Fibroblast of skin of right quadriceps (primary cell): ENCODE data around the gene HSD17B12.

Experiments
- DNase-seq: peaks from one replicate; pipeline ENCODE4 v3.0.0-alpha.2; 2013

Gene HSD17B12

DNA sequence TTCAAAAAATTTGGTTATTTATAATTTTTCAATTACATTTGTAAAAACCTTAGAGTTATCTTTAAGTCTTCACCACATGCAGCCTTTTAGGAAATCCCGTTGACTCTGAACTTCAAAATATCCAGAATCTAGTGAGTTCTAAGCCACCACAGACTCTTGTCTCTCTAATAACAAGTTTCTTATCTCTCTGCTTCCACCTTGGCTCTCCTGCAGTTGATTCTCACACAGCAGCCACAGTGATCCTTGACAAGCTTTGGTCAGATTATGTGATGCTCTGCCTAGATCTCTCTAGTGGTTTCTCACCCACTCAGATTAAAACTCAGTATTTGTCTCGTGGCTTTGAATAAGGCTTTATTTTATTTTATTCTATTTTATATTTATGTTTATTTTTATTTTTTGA lies 8.6 kb downstream of the HSD17B12 start:
- DNase-seq, result no peak

DNA sequence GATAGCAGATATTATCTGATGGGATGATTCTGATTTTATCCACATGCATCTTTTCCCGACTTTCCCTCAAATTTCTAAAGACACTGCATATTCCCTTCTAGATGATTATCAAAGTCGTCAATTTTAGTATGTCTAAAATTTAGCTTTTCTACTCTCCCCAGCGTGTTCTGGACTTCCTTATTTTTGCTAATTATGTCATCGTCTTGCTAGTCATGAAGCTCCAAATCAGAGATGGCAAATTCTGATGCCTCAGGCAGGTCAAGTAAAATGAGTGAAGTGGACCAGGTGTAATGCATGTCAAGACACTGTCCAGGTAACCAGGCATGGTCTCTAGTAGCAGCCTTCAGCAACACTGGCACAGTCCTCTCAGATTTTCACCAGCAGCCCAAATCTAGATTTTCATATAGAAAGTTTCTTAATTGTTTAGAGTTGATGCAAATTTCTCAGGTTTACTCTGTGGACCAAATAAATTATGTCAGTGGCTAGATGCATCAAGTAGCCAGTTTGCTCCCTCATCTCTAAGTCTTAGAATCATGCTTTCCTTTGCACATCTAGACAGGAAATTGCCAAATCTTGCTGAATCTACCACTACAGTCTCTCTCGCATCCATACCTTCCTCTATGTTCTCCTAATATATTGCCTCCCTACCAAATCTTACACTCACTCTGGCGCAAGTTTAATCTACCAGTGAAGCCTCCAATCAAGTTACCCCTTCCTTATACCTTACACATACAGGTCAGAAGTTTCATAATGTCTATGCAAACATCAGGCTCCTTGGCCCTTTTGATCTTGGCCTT lies 10.6 kb downstream of the HSD17B12 start:
- no peak for DNase-seq

DNA sequence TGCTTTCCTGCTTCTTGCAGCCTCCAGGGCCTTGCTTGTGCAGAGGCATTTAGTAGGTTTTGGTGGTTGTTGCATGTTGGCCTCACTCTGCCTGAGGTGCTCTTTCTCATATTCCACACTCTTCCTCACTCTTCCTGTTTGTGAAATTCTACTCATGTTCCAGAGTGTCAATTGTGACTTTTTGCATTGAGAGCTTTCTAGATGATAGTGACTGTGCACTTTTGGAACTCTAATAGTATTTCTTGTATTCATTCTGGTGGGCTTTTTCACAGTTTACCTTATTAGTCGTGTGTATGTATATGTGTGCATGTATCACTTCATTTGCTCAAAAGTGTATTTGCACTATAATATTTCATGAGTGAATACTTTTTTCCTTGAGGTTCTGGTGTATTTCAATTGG lies 11.3 kb downstream of the HSD17B12 start:
- DNase-seq, result no peak

DNA sequence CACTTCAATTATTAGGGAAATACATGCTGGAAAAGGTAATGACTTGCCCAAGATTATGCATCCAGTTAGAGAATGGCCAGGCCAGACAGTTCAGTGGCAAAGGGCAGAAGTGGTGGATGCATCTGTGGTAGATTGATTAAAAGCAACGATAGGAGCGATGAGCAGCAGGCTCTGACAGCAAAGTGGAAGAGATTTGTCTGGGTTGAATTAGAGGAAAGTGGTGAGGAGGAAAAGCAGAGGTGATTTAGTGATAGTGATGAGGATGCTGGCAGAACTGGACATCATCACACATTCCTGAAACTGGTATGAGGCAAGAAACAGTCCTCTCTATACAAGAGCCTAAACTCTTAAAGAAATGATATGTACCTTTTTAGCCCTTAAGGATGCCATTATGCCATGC lies 12.5 kb downstream of the HSD17B12 start:
- DNase-seq, result no peak

DNA sequence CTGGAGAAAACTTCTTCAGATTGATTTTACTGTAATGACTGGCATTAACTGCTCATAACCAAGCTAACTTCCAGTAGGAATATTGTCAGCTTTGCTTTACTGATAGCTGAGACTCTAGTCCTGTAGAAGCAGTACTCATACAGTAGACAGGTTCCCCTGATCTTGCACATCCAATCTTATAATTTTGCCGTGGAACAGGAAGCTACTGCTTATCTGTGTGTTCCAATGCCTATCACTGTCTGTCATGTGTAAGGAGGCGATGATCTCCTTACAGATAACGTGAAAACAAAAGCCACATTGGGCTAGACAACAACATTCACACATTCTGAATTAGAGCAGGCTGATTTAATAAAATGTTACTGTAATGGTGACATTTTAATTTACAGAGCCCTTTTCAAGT lies 13.2 kb downstream of the HSD17B12 start:
- no peak for DNase-seq

DNA sequence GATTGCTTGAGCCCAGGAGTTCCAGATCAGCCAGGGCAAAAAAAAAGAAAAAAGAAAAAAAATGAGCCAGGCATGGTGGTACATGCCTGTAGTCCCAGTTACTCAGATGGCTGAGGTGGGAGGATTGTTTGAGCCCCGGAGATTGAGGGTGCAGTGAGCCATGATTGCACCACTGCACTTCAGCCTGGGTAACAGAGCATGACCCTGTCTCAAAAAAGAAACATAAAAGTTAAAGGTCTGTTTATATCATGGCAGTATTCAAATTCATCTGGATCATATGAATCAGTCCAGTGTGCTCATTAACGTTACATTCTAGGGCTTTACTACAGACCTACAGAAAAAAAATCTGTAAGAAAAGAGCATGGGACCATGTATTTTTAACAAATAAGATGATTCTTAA lies 13.9 kb downstream of the HSD17B12 start:
- DNase-seq, result no peak

DNA sequence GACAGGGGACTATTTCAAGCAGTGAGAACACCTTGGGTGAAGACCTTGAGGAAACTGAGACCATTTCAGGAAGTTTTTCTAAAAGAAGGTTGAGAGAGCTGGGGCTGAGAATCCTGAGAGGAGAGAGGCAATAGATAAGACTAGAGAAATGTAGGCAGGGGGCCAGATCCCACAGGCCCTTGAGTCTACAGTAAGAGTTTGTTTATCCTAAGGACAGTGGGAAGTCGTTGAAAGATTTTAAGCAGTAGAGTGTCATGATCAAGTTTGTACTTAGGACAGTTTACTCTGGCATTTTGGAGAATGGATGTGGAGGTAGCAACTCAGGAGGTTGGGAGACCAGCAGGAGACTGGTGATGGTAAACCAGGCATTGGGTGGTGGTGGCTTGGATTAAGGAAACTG lies 17.1 kb downstream of the HSD17B12 start:
- DNase-seq, result no peak

DNA sequence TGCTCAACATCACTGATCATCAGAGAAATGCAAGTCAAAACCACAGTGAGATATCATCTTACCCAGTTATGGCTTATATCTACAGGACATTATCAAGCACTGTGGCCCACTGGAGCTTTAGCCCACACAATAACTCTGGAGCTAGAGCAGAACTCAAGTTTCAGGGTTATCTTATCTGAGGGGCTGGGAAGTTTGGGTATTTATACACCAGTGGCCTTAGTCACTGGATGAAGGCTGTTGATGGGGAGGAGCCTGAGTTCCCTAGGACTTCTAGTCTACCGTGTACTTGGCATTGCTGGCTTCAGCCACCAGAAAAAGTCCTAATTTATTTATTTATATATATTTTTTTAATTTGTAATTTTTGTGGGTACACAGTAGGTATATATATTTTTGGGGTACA lies 19.3 kb downstream of the HSD17B12 start:
- DNase-seq, result no peak

DNA sequence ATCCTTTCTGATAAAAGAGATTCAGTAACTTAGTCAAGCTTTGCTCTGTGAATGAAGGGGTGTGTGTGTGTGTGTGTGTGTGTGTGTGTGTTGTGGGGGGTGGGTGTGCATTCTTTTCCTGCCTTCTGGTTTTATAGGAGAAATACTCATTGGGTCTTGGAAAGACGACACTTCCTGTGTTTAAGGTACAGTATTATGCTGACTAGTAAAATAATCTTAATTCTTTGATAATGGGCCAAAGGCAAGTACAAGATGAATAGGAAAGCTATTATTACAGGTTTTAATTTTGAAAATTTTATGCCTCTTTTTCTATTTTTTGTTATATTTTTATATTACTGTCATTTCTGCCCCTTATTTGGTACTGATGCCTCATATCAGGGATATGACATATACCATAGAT lies 26.1 kb downstream of the HSD17B12 start:
- DNase-seq, result no peak

DNA sequence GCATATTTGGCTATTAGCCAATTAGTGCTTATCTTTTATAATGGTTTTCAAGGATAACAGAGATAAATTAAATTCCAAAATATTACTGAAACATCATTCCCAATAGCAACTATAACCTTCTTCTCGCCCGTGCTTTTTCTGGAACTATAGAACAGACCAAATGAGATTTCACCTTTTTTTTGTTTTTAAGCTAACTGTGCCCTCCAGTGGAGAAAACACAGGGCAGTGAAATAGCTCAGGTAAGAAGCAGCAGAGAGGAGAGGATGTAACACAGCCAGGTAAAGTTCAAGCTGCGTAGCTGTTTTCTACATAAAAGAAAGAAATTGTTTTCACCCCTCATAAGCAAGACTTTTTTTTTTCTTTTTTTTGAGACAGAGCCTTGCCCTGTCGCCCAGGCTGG lies 28.2 kb downstream of the HSD17B12 start:
- no peak for DNase-seq

DNA sequence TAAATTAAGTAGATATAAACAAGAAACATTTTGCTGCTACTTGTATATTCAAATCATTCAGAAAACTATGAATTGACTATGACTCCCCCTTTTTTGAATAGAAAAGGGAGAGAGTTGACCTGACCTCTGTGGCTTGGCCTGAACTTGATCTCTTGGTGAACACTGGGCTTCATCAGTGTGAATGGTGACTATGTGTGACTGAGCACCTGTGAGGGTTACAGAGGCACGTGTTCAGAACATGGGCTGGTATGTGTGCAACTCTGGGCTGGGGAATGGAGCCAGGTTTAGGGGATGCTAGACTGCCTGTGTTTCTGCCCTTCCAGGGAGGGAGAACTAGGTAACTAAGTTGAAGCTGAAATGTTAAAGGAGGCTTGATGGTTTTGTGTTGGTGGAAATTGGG lies 29.2 kb downstream of the HSD17B12 start:
- DNase-seq, result no peak

DNA sequence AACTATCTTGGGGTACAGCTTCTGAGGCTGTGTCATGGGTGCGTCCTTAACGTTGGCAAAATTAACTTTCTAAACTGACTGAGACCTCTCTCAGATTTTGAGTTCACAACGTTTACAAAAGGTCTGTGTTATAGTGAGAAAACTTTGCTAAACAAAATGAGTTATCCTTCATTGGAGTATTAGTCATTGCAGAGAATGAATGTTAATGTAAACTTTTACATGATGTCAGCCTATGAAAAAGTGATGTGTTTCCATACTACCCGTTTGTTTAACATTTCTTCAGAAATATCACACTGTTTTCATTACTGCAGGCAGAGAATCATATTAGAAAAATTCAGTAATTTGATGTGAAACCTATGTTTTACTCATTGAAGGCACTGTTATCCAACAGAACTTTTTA lies 32.1 kb downstream of the HSD17B12 start:
- DNase-seq, result peak; percentile 54

DNA sequence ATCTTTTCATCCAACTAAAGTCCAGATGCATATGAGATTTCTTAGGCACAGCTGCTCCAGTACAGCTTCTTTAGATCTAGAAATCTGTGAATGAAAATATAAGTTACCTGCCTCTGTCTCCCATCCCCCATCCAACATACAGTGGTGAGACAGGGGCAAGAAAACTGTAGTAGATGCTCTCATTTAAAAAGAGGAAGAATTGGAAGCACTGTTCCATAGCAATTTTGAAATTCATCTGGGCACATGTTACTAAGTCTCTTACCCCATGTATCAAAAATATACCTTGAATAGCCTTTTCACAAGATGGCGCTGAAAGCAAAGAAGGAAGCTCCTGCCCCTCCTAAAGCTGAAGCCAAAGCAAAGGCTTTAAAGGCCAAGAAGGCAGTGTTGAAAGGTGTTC lies 37.8 kb downstream of the HSD17B12 start:
- no peak for DNase-seq

DNA sequence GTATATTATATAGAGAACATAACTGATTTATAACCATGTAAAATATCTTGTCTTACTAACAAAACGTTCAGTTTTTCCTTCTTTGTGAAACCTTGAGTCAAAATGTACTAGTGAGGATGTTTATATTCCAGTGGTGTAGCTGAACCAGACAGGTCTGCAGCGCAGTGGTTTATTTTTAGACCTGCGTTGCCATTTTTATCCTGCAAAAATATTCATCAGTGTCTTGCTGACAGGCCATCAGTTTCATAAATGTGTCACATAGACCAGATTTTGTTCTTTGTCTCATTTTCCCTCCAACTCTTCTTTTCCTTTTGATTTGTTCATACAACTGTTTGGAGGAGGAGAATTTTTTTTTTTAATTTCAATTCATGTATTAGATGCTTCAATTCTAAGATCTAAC lies 43.1 kb downstream of the HSD17B12 start:
- DNase-seq, result no peak

DNA sequence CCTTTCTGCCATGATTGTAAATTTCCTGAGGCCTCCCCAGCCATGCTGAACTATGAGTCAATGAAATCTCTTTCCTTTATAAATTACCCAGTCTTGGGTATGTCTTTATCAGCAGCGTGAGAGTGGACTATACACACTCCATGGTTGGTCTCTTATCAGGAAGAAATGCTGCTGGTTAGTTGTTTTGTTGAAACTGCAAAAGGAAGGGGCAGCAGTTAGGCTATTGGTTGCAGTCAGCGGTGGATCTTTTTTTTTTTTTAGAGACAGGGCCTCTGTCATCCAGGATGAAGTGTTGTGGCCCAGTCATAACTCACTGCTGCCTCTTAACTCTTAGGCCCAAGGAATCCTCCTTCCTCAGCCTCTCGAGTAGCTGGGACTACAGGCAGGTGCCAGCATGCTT lies 51.7 kb downstream of the HSD17B12 start:
- DNase-seq, result no peak

DNA sequence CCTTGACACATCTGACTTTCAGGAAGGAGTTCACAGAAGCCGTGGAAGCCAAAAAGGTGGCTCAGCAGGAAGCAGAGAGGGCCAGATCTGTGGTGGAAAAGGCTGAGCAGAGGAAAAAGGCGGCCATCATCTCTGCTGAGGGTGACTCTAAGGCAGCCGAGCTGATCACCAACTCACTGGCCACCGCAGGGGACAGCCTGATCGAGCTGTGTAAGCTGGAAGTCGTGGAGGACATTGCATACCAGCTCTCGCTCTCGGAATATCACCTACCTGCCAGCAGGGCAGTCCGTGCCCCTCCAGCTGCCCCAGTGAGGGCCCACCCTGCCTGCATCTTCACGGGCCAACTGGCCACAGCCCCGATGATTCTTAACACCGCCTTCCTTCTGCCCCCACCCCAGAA lies 53.7 kb downstream of the HSD17B12 start:
- DNase-seq, result no peak

DNA sequence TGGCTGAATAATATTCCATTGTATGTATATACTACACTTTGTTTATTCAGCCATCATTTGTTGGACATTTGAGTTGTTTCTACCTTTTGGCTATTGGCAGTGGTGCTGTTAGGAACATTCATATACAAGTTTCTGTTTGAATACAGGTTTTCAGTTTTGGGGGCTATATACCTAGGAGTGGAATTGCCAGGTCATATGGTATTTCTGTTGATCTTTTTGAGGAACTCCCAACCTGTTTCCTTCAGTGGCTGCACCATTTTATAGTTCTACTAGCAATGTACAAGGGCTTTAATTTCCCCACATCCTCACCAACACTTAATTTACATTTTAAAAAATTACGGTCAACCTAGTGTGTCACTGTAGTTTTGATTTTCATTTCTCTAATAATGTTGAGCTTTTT lies 54.6 kb downstream of the HSD17B12 start:
- DNase-seq, result no peak

DNA sequence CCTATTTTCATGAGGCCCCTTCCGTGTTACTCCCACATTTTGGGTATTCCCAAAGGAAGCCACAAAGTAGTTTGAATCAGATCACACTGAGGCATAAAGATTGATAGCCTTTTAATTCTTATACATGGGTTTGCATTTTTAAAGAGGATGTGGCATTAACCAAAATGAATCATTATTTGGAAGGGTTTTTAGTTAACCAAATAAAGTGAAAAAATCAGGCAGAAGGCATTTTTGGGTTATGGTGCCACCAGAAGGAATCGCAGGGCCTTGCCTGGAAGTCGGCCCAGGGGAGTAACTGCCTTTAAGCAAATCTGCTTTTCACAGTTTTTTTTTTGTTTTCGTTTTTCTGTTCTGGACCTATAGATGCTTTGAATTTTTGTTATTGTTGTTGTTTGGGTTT lies 55.4 kb downstream of the HSD17B12 start:
- DNase-seq, result peak; percentile 85

DNA sequence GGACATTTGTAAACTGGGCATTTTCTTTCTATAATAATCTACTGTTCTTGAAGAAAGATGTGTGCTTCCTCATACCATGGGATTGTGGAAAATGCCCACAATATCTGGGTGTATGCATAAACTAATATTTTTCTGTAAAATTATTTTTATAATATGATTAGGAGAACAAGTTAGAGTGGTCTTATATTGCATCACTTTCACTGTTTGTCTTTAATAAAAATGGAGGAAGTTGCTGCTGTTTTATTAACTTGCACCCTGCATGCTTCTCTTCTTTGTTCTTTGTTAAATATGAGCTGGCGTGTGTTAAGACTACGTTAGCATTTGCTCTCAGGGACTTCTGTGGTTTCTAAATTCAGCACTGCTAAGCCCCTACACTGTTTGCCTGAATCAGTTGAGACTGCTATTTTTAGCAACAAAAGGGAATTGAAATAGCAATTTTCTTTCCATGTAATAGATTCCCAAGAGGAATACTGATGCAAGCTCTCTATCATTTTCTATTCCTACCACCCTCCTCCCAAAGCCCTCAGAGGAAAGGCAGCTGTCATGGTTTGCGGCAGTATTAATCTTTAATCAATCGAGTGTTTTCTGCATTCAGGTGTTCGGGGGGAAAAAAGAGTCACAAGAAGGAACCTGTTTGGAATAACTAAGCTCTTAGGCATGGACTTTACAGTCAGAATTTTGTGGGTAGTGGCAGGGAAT lies 56.1 kb downstream of the HSD17B12 start:
- peak; percentile 93 for DNase-seq

DNA sequence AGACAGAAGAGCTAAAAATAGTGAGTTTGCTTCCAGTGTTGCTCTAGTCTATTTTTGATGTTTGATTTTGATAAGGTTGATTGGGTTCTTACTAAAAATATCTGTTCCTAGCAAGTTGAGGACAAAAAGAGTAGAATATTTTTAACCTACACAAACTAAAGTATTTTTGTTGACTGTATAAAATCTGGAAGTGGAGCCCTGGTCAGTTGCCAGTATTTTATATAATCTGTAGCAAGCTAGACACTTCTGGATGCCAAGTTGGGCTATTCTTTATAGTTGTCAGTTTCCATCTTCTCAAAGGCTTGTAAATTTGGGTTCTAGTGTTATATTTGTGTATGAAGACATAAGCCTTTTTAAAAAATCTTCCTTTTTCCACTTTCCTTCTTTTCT lies 56.7 kb downstream of the HSD17B12 start:
- no peak for DNase-seq

DNA sequence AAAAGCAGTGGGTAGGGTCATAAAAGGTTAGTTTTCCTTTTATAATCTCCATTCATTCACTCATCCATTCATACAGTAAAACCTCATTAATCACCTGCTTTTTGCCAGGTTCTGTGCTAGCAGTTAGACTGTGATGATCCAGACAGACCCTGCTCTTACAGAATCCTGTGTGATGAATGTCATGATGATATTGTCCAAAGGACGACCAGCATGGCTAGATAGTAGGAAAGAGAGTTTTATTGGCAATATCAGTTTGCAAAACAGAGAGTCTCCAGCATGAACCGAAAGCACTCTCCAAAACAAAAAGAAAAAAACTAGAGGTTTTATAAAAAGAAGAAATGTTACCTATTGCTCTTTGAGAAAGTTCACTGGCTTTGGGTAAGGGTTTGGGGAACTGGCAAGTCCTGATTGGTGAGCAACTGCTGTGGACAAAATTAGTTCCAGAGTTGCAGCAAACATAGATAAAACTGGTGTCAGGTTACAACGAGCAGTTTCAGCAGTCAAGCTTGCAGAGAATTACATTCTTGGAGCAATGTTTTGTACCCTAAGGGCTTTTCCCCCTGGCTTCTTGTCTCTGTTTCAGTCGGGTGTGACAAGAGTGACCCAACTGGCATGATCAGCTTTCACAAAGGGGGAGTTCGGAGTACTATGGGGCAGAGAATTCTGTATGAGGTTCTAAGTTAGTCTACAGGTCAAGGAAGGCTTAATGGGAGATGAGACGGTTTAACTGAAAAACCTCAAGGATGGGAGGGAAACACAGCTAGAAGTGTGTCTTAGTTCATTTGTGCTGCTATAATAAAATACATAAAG lies 58.3 kb downstream of the HSD17B12 start:
- peak; percentile 83 for DNase-seq

DNA sequence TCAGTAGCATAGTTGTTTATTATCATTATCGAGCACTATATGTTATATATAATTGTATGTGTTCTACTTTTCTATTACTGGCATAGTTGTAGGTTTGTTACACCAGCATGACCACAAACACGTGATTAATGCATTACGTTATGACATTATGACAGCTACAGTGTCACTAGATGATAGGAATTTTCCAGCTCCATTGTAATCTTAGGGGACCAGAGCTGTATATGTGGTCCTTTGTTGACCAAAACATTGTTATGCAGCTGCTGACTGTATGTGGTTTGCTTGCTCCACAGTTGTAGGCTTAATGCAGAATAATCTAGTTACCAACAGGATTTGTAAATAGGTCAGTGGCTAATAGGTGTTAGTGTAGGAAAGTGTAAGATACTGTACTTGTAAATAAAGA lies 66.1 kb downstream of the HSD17B12 start:
- DNase-seq, result no peak

DNA sequence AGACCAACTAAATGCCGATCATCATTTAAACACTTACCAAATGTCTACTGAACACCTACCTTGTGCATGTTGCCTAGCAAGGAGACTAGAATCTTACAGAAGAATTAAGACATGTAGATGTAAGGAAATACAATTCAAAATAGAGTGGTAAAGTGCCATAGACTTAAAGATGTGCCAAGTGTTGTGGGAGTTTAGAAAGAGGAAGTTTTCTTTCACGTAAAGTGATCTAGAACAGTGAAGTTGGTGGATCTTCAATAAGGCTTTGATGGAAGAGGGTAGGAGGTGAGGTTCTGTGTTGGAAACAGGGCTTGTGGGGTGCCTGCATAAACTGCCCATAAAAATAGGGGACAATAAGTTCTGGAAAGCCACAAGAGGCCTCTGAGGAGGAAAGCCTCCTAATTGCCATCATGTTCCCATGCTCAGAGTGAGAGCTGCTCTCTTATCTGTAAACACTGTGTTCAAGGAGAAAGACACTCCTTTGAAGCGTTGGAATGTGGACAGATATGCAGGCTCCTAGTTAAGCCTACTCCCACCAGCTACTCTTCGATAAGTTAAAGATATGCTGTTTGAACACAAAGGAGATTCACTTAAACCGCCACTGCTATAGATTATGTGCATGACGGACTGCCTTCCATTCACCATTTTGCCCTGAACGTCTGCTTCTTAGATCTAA lies 66.7 kb downstream of the HSD17B12 start:
- no peak for DNase-seq
